ENCODE data around the gene NEUROD2.

Gene NEUROD2

GRCh38 chr17:39580082-39580468 is 27.6 kb downstream of the NEUROD2 start:
- no peak for DNase-seq (ENCODE audit: low read depth in 2 of 2)

GRCh38 chr17:39579318-39580081 is 28.2 kb downstream of the NEUROD2 start:
- DNase-seq (ENCODE audit: low read depth in 2 of 2), result no peak

GRCh38 chr17:39578272-39578671 is 29.4 kb downstream of the NEUROD2 start:
- DNase-seq (ENCODE audit: low read depth in 2 of 2), result no peak

- DNase-seq (ENCODE audit: low read depth in 2 of 2), result no peak
These were observed 31.5 kb downstream of the NEUROD2 start for GRCh38 chr17:39576187-39576586.

- peak in 1 of 2 donors; percentile 33 for DNase-seq (ENCODE audit: low read depth in 2 of 2)
These were observed 34.0 kb downstream of the NEUROD2 start for GRCh38 chr17:39573447-39574298.

- DNase-seq (ENCODE audit: low read depth in 2 of 2), result no peak
These were observed 35.6 kb downstream of the NEUROD2 start for GRCh38 chr17:39572121-39572520.

GRCh38 chr17:39569126-39569525 is 38.6 kb downstream of the NEUROD2 start:
- DNase-seq (ENCODE audit: low read depth in 2 of 2), result no peak

- no peak for DNase-seq (ENCODE audit: low read depth in 2 of 2)
These were observed 39.0 kb downstream of the NEUROD2 start for GRCh38 chr17:39568702-39569101.

- no peak for DNase-seq (ENCODE audit: low read depth in 2 of 2)
These were observed 41.4 kb downstream of the NEUROD2 start for GRCh38 chr17:39566094-39566850.

- no peak for DNase-seq (ENCODE audit: low read depth in 2 of 2)
These were observed 43.4 kb downstream of the NEUROD2 start for GRCh38 chr17:39564211-39564848.

- no peak for DNase-seq (ENCODE audit: low read depth in 2 of 2)
These were observed 44.2 kb downstream of the NEUROD2 start for GRCh38 chr17:39563476-39563875.

GRCh38 chr17:39562976-39563375 is 44.7 kb downstream of the NEUROD2 start:
- no peak for DNase-seq (ENCODE audit: low read depth in 2 of 2)

- no peak for DNase-seq (ENCODE audit: low read depth in 2 of 2)
These were observed 45.3 kb downstream of the NEUROD2 start for GRCh38 chr17:39562395-39562794.

- DNase-seq (ENCODE audit: low read depth in 2 of 2), result no peak
These were observed 51.3 kb downstream of the NEUROD2 start for GRCh38 chr17:39556423-39556822.

GRCh38 chr17:39555368-39555767 is 52.4 kb downstream of the NEUROD2 start:
- DNase-seq (ENCODE audit: low read depth in 2 of 2), result no peak

Measured in activated CD4-positive, alpha-beta T cell treated with anti-CD3 and anti-CD28 coated beads for 24 hours (primary cell).